ENCODE data around the gene RTBDN.

The RTBDN gene

DNA sequence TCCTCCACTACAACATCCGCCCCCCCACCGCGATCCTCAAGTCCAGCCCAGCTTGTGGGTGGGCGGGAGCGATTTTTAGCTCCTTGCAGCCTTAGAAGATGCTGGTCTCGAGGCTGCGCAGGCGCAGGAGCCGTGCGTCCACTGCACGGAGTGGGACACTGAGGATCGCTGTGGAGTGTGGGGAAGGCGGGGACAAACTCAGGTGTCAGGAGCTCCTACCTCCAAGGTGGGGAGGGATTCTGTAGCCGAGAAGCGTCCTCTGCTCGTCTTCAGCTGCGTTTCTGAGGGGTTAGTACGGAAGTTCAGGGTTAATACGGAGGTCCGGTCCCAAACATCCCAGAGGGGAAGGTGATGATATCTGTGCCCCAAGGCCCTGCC, at the start of gene RTBDN:
RTBDN (minus strand) TSS at position 14 of the 378 bp plus-strand sequence. CDS start 4,600 bp downstream, outside the sequence.
- DNase-seq (ENCODE audit: low spot score), result no peak

DNA sequence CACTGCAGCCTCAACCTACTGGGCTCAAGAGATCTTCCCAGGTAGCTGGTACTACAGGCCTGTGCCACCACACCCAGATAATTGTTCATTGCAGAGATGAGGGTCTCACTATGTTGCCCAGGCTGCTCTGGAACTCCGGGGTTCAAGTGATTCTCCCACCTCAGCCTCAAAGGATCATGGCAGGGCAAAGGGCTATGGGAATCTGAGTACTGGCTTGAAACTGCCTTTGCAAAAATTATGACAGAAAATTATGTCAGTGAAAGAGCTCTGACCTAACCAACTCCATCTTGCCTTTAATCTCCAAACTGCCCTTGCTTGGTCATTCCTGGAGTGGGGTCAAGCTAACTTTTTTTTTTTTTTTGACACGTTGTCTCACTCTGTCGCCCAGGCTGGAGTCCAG, 48.2 kb upstream of the RTBDN start:
- DNase-seq (ENCODE audit: low spot score), result no peak

DNA sequence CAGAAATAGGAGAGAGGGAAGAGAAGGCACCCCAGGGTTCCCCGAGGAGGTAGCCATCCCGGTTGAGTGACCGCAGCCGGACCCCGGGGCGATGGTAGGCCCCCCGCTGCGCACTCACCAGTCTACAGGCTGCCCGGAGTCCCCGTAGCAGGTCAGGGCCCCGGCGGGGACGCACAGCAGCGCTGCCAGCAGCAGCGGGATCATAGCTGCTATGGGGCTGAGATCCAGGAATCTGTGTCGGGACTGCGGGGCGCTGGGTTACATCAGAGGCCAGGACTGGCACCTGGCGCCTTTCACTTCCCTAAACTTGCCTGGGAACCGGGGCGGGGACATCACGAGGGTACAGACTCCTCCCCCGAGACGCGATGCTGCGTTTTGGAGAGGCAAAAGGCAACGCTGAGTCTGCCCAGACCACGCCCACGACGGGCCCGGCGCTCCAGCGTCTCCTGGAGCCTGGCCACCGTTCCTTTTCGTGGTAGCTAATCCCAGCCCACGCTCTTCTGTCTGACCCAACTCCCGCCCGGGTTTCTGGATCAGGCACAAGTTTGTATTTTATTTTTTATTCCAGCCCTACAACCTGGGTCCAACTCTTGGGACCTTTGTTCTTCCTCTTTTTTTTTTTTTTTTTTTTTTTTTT, 46.9 kb upstream of the RTBDN start, which contains the start of gene DNASE2:
DNASE2 (minus strand) TSS at position 278 of the 637 bp plus-strand sequence; CDS start at position 204, 74 bp downstream.
- peak; percentile 88 for DNase-seq (ENCODE audit: low spot score)

DNA sequence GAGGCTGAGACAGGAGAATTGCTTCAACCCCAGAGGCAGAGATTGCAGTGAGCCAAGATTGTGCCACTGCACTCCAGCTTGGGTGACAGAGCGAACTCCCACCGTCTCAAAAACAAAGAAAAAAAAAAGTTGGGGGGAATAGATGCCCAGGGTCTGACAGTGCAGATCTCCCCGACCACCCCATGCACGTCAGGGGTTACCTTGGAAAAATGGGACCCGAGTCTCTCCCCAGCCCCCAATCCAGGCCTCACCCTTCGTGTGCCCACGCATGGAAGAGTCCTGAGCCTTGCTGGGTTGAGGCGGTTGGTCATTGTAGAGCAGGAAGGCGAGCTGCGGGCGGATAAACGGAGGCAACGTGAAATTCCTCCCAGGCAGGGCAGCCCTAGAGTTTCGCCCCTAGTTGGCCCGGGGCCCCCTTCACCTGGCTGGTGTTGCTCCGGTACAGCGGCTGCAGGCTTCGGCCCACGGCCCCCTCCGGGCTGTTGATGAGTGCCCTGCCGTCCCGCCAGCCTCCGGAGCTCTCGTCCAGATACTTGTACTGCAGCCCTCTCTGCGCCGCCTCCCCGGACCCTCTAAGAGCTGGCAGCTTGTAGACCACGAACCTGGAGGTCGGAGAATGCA, 46.3 kb upstream of the RTBDN start:
- no peak for DNase-seq (ENCODE audit: low spot score)

DNA sequence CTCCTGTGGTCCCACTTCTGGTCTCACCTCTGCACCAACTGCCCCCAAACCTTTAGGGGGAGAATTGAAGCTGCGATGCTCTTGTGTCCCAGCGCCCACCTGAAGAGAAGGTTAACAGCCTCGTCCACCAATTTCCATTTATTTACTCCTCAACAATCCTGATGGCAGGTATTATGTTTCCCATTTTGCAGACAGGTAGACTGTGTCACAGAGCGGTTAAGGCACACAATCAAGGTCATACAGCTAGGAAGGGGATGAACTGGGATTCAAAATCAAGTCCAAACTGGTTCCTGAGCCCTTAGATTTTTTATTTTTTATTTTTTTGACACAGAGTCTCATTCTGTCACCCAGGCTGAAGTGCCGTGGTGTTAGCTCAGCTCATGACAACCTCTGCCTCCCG, 40.7 kb upstream of the RTBDN start:
- no peak for DNase-seq (ENCODE audit: low spot score)

DNA sequence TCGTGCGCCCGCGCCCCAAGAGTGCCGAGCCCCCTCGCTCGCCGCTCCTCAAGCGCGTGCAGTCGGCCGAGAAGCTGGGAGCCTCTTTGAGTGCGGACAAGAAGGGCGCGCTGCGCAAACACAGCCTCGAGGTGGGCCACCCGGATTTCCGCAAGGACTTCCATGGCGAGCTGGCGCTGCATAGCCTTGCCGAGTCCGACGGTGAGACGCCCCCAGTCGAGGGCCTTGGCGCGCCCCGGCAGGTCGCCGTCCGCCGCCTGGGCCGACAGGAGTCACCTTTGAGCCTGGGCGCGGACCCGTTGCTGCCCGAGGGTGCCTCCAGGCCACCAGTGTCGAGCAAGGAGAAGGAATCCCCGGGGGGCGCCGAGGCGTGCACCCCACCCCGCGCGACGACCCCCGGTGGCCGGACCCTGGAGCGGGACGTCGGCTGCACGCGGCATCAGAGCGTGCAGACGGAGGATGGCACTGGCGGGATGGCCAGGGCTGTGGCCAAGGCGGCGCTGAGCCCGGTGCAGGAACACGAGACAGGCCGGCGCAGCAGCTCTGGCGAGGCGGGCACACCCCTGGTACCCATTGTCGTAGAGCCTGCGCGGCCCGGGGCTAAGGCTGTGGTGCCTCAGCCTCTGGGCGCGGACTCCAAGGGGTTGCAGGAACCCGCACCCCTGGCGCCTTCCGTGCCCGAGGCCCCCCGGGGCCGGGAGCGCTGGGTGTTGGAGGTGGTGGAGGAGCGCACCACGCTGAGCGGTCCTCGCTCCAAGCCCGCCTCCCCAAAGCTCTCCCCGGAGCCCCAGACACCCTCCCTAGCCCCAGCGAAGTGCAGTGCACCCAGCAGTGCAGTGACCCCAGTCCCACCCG, 39.7 kb upstream of the RTBDN start:
- DNase-seq (ENCODE audit: low spot score), result no peak

DNA sequence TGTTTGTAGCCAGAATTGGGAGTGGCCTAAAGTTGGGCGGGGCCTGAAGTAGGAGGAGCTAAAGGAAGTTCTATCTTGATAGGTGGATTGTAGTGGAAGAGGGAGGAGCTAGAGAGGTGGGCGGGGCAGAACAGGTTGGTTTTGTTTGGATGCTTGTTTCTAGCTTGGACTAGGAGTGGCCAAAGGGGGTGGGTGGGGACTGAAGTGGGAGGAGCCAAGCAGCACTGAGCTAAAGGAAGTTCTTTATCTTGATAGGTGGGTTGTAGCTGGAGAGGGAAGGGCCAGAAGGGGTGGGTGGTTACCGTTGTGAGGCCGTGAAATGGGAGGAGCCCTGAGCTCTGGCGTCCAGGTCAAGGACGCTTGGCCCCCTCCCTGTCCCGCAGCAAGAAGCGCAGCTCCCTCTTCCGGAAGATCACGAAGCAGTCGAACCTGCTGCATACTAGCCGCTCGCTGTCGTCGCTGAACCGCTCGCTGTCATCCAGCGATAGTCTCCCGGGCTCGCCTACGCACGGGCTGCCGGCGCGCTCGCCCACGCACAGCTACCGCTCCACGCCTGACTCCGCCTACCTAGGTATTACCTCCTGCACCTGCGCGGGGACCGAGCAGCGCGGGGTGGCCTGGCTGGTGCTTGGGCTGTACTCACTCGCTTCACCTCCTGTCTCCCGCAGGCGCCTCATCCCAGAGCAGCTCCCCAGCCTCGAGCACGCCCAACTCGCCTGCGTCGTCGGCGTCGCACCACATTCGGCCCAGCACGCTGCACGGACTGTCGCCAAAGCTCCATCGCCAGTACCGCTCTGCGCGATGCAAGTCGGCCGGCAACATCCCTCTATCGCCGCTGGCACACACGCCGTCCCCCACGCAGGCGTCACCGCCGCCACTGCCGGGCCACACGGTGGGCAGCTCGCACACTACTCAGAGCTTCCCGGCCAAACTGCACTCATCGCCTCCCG, 38.8 kb upstream of the RTBDN start:
- peak; percentile 57 for DNase-seq (ENCODE audit: low spot score)

DNA sequence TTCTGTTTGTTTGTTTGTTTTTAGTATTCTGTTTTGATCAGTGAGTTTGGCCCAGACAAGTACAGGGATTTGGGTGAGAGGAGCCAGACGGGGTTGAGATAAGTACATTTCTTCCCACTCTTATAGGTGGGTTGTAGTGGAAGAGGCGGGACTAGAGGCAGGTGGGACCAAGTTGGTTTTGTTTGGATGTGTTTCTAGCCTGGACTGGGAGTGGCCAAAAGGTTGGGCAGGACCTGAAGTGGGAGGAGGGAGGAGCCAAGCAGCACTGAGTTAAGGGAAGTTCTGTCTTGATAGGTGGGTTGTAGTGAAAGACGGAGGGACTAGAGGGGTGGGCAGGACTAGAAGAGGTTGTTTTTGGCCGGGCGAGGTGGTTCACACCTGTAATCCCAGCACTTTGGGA, 37.9 kb upstream of the RTBDN start:
- DNase-seq (ENCODE audit: low spot score), result no peak

DNA sequence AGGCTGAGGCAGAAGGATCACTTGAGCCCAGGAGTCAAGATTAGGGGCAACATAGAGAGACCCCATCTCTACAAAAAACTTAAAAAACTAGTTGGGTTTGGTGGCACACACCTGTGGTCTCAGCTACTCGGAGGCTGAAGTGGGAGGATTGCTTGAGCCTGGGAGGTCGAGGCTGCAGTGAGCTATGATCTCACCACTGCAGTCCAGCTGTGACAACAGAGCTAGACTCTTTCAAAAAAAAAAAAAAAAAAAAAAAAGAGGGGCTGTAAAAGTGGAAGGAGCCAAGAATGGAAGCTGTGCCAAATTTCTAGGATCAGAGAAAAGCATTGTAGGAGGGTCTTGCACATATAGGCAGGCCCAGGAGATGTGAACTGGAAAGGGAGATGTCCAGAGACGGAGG, 37.3 kb upstream of the RTBDN start:
- no peak for DNase-seq (ENCODE audit: low spot score)

DNA sequence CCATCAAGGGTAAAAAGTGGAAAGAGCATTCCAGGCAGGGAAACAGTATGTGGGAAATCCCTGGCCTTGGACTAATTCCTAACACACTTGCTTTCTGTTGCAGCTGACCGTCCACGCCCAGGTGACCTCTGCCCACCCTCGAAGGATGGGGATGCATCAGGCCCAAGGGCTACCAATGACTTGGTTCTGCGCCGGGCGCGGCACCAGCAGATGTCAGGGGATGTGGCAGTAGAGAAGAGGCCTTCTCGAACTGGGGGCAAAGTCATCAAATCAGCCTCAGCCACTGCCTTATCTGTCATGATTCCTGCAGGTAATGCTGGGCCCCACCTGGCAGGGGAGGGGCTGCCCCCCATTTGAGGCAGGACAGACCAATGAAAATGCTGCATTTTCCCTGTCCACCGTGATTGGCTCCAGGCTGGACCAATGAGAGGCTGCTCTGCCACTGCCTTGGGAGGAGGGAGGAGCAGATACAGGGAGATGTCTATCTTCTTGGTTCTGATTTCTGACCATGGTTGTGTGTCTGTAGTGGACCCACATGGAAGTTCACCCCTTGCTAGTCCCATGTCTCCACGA, 34.2 kb upstream of the RTBDN start:
- no peak for DNase-seq (ENCODE audit: low spot score)

DNA sequence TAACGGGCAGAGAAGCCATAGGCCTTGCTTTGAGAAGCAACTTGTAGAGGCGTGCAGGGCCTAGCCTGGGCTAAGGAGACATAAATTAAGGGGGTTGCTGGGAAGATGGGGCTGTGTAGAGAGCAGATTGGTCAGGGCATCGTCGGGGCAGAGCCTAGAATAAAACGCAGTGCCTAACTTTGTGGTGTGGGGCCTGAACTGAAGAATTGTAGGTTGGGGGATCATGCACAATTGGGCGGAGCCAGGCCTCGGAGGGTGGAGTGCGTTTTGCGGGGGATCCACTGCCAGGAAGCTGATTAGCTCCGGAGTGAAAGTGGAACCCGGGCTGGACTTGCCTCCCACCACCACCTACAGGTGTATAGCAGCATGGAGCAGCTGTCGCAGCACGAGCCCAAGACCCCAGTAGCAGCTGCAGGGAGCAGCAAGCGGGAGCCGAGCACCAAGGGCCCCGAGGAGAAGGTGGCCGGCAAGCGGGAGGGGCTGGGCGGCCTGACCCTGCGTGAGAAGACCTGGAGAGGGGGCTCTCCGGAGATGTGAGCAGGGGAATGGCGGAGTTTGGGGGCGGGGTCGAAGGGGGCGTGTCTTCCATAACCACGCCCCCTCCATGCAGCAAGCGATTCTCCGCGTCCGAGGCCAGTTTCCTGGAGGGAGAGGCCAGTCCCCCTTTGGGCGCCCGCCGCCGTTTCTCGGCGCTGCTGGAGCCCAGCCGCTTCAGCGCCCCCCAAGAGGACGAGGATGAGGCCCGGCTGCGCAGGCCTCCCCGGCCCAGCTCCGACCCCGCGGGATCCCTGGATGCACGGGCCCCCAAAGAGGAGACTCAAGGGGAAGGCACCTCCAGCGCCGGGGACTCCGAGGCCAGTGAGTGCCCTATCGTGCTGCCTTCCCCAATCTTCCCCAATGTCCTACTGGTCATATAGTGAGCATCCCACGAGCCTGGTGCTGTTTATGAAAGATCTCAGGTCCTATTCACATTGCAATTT, 33.0 kb upstream of the RTBDN start:
- peak; percentile 52 for DNase-seq (ENCODE audit: low spot score)

DNA sequence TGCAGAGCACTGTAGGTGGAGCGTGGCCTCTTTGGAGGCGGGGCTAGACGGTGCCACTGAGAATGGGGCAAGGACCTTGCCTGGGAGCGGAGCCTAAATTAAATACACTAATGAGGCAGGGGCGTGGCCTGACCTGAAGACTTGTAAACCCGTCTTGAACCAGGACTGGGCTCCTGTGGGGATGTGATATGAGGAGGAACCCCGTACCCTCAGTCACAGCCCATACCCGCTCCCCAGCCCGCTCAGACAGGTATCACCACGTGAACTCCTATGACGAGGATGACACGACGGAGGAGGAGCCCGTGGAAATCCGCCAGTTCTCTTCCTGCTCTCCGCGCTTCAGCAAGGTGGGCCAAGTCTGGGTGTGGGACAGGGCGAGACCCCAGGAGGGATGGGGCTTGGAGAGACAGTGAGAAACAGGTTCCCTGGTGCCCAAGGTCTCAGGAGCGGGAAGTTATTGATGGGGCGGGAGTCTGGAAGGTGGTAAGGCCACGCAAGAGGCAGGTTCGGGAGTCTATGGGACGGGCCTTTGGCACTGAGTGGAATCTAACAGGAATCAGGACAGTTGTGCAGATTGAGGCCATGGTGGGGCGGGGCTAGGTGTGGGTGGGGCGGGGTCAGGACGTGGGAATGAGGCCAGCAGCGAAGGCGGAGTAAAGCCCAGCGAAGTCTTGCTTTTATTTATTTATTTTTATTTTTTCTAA, 32.2 kb upstream of the RTBDN start:
- no peak for DNase-seq (ENCODE audit: low spot score)

DNA sequence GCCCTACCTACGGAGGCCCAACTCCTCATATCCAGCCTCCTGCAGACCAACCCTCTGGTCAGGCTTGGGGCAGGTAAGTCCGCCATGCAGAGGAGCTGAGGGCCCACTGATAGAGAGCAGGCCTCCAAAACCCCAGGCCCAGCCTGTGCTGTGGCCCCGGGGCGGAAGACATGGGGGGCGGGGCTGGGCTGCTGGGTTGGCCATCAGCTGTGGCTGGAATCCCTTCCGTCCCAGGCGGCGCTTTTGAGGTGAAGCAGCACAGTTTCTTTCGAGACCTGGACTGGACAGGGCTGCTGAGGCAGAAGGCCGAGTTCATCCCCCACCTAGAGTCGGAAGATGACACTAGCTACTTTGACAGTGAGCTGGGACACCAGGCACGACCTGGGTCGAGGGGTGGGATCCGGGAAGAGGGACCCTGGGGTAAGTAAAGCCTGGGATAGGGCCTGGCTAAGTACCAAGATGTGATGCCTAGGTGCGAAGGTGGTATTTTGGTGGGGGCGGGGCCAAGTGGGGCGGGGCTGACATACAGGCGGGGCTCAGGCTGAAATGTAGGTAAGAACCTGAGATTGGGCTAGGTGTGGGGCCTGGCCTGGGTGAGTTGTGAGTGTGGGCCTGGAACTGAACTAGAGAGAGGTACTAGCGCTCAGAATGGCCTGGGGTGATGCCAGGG, 31.5 kb upstream of the RTBDN start:
- DNase-seq (ENCODE audit: low spot score), result no peak

DNA sequence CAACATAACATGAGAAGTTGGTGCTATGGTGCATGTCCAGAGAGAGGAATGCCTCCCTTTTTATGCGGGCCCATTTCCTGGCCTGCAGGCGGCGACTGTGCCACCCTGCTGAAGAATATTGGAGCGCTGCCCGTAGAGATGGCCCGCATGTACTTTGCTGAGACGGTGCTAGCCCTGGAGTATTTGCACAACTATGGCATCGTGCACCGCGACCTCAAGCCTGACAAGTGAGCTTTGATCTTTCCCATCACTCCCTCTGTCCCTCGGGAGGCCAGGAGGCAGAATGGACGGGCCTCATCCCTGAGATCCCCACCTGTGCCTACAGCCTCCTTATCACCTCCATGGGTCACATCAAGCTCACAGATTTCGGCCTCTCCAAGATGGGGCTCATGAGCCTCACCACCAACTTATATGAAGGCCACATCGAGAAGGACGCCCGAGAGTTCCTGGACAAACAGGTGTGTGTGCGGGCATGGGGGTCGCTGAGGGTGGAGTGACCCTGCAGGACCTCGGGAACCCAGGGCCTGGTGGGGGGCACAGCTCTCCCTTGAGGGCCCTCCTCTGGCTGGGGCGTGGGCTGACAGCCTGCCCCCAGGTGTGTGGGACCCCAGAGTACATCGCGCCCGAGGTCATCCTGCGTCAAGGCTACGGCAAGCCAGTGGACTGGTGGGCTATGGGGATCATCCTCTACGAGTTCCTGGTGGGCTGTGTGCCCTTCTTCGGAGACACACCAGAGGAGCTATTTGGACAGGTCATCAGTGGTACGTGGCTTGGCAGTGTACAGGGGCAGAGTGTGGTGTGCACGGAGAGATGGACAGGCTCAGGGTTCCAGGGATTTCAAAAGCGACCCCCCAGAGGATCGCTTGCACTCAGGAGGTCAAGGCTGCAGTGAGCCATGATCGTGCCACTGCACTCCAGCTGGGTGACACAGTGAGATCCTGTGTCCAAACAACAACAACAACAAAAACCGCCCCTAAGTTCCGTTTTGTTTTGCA, 30.6 kb upstream of the RTBDN start:
- no peak for DNase-seq (ENCODE audit: low spot score)

DNA sequence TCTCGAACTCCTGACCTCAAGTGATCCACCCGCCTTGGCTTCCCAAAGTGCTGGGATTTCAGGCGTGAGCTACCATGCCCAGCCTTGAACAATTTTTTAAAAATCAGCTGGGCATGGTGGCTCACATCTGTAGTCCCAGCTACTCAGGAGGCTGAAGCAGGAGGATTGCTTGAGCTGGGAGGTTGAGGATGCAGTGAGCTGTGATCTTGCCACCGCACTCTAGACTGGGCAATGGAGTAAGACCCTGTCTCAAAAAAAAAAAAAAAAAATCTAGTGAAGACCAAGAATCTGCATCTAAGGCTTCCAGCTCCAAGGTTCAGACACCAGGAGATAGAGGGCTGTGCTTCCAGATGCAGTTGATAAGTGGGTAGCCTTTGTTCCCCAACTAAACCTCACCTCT, 29.8 kb upstream of the RTBDN start:
- DNase-seq (ENCODE audit: low spot score), result no peak

DNA sequence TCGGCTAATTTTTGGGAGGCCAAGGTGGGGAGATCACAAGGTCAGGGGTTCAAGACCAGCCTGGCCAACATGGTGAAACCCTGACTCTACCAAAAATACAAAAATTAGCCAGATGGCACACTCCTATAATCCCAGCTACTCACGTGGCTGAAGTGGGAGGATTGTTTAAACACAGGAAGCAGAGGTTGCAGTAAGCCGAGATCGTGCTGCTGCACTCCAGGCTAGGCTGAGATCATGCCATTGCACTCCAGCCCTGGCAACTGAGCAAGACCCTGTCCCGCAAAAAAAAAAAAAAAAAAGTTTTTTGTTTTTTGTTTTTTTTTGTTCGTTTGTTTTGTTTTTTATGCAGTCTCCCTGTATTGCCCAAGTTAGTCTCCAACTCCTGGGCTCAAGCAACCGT, 25.2 kb upstream of the RTBDN start:
- DNase-seq (ENCODE audit: low spot score), result no peak

DNA sequence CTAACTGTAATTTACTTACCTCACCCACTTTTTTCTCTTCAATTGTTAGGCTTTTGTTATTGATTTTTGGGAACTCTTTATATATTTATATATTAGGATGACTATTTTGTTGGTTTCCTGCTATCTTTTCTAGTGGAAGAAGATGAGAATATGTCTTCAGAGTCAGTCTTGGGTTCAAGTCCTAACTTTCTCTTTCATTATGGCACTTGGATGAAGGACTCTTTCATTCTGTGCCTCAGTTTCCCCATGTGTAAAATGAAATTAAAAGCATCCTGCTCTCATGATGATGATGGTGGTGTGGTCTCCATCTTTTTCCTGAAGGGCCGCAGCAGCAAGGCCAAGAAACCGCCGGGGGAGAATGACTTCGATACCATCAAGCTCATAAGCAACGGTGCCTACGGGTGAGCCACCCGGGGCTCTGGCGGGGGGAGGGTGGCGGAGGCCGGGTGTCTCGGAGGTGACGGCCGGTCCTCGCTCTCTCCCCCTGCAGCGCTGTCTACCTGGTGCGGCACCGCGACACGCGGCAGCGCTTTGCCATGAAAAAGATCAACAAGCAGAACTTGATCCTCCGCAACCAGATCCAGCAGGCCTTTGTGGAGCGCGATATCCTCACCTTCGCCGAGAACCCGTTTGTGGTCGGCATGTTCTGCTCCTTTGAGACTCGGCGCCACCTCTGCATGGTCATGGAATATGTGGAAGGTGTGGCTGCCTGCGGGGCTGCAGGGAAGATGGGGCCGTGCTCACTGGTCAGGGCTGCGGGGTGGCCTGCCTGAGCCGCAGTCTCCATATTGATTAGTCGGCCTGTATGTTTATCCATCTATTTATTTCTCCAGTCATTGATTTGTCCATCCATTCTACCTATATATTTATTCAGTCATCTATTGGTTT, 23.9 kb upstream of the RTBDN start:
- no peak for DNase-seq (ENCODE audit: low spot score)
